Memory B cell (primary cell): ENCODE measurements around the gene MMP21.

ENCODE experiments used
- ATAC-seq: fragments of 150-1000 bp; cut with Tn5 transposase; 2 replicates; pipeline ENCODE4 v1.10.0; 2021; ENCODE audit warnings: low read depth, mild to moderate bottlenecking, moderate library complexity
- DNase-seq, 2 donors: peaks; one replicate each; pipeline ENCODE4 v3.0.0; 2022; ENCODE audit warnings: low spot score in 2 of 2
- H3K27ac Mint-ChIP-seq: one replicate; pipeline ENCODE4 v1.8.0; 2022; ENCODE audit warnings: mild to moderate bottlenecking, moderate library complexity, mixed read lengths
- H3K27me3 Mint-ChIP-seq: one replicate; pipeline ENCODE4 v1.8.0; 2022; ENCODE audit warnings: mixed read lengths
- H3K36me3 Mint-ChIP-seq: one replicate; pipeline ENCODE4 v1.8.0; 2022; ENCODE audit warnings: mild to moderate bottlenecking, mixed read lengths
- H3K4me1 Mint-ChIP-seq: one replicate; pipeline ENCODE4 v1.8.0; 2022; ENCODE audit warnings: mixed read lengths
- H3K4me3 Mint-ChIP-seq: one replicate; pipeline ENCODE4 v1.8.0; 2022; ENCODE audit warnings: mild to moderate bottlenecking, moderate library complexity, mixed read lengths
- H3K9me3 Mint-ChIP-seq: one replicate; pipeline ENCODE4 v1.8.0; 2022; ENCODE audit warnings: mixed read lengths

MMP21 gene

DNA sequence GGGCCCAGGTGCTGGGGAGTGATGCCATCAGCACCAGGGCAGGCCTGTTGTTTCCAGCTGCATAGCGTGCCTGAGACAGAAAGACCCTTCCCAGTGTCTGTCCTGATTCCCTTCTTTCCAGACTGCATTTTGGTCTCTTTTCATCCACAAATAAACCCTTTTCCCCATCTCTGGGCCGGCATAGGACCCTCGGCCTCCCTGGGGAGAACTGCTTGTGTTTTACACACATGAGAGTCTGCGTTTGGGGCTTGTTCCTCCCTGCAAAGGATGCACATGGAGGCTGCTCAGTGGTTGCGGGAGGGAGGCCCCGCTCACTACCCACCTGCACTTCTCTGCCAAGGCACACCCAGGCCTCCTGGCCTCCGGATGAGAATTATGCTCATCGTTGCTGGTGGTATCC is 5.8 kb upstream of the MMP21 start:
- DNase-seq (no peak), ATAC-seq (no peak)
- H3K4me1 Mint-ChIP-seq = peaks cover 2% of the 10 kb centered on the region
- H3K36me3 Mint-ChIP-seq = no peaks in the 10 kb centered on the region
- H3K27me3 Mint-ChIP-seq = peaks cover 2% of the 10 kb centered on the region
- H3K4me3 Mint-ChIP-seq = no peak overlapping the region
- H3K9me3 Mint-ChIP-seq = peaks cover 2% of the 10 kb centered on the region
- H3K27ac Mint-ChIP-seq = no peak overlapping the region

DNA sequence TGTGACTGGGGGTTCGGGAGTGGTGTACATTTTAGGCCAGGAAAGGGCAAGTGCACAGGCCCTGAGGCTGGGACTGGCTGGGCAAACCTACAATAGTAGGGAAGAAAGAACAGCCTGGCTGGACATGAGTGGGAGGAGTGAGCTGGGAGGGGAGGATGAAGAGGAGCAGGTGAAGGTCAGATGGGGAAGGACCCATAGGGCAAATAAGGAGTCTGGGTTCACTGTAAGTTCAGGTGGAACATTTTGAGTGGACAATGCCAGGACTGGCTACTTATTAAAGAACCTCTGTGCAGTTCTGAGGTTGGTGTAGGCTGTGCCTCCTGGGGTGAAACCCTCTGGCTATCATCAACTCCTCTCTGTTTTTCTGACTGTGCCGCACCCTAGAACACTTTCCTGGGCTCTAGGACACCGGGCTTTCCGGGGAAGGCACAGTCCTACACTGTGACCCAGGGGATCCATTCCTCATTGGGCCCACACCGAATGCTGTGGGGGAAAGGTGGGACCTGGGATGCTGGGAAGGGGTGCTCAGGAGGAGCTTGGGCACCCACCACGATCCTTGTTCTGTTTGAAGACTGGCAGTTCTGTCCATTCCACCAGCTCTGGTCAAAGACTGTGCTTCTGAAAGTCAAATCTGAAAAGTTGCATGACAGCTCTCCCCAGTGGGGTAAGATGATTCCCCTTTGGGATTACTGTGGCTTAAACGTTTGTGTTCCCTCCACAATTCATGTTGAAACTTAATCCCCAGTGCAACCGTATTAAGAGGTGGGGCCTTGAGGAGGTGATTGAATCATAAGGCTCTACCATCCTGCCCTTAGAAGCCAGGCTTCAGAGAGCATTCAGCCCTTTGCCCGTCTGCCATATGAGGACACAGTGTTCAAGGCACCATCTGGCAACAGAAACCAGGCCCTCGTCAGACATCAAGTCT is 4.0 kb upstream of the MMP21 start:
- H3K27ac Mint-ChIP-seq = no peak overlapping the region
- H3K4me1 Mint-ChIP-seq = no peaks in the 10 kb centered on the region
- H3K4me3 Mint-ChIP-seq = no peak overlapping the region
- H3K9me3 Mint-ChIP-seq = peaks cover 2% of the 10 kb centered on the region
- no peak for DNase-seq
- H3K27me3 Mint-ChIP-seq = peaks cover 3% of the 10 kb centered on the region
- ATAC-seq = no peak
- H3K36me3 Mint-ChIP-seq = no peaks in the 10 kb centered on the region

DNA sequence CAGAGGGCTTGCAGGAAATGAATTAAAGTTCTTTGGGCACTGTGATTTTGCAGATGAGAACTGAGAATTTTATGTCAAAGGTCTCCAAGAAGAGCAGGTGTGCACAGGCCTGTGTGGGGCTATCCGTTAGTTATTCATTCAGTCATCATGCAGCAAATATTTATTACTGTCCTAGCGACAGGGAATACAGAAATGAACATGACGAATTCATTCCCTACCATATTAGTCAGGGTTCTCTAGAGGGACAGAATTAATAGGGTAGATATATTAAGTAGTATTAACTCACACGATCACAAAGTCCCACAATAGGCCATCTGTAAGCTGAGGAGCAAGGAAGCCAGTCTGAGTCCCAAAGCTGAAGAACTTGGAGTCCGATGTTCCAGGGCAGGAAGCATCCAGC is 2.9 kb upstream of the MMP21 start:
- H3K4me1 Mint-ChIP-seq = no peaks in the 10 kb centered on the region
- no peak for DNase-seq
- peaks cover 6% of the 10 kb centered on the region for H3K27me3 Mint-ChIP-seq
- H3K27ac Mint-ChIP-seq = no peak overlapping the region
- H3K36me3 Mint-ChIP-seq = no peaks in the 10 kb centered on the region
- ATAC-seq = no peak
- H3K4me3 Mint-ChIP-seq = no peak overlapping the region
- peaks cover 3% of the 10 kb centered on the region for H3K9me3 Mint-ChIP-seq

DNA sequence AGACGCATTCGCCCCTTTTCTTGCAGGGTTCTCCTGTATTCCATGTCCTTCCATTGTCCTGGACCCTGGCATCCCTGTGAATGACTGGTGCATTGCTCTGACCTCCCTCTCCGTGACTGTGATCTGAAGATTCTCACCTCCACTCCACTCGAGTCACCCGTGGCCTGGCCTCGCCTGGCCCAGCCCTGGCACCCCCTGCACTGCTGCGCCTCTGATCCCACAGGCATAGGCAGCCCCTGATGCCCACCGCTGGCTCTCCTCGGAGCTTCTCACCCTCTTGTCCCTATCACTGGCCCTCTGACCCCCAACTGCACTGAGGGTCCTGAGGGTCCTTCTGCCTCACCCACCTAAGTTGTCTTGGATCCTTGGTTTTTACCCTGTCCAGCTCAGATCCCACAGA is 2.2 kb upstream of the MMP21 start:
- Mint-ChIP-seq H3K36me3 (no peaks in the 10 kb centered on the region), H3K4me3 (no peak overlapping the region), H3K27me3 (peaks cover 6% of the 10 kb centered on the region)

DNA sequence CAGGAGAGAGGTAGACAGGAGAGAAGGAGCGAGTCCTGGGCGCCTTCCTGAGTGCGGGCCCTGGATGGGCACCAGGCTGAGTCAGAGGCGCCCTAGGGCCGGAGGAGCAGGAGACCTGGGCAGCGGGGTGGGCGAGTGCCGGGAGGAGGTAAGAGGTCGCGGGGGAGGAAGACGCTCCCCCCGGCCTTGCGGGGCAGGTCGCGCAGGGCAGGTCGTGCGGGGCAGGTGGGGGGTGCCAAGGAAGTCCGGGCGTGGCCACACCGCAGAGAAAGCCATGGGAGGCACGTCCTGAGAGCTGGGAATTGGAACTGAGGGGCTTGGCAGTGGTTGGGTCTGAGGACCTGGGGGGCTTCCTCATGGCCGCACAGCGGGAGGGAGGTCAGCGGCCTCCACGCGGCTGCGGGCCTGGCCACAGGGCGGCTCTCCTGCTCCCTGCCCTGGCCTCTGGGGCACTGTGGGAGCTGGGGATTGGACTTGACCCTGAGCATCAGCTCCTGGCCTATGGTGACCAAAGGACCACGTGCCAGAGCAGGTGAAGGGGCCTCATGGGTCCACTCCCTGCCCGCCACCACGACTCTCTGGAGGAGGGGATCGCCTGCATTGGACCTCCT is 935 bp downstream of the MMP21 start:
- ATAC-seq = no peak
- no peaks in the 10 kb centered on the region for H3K36me3 Mint-ChIP-seq
- H3K27me3 Mint-ChIP-seq = peaks cover 6% of the 10 kb centered on the region
- H3K9me3 Mint-ChIP-seq = peaks cover 1% of the 10 kb centered on the region
- H3K4me3 Mint-ChIP-seq = no peak overlapping the region
- DNase-seq = no peak
- H3K4me1 Mint-ChIP-seq = no peaks in the 10 kb centered on the region
- H3K27ac Mint-ChIP-seq = no peak overlapping the region

More for the DNA sequence above, 2.2 kb upstream of the MMP21 start:
- no peak overlapping the region for H3K27ac Mint-ChIP-seq
- H3K4me1 Mint-ChIP-seq = no peaks in the 10 kb centered on the region
- ATAC-seq (no peak), DNase-seq (no peak)
- H3K9me3 Mint-ChIP-seq = peaks cover 3% of the 10 kb centered on the region

DNA sequence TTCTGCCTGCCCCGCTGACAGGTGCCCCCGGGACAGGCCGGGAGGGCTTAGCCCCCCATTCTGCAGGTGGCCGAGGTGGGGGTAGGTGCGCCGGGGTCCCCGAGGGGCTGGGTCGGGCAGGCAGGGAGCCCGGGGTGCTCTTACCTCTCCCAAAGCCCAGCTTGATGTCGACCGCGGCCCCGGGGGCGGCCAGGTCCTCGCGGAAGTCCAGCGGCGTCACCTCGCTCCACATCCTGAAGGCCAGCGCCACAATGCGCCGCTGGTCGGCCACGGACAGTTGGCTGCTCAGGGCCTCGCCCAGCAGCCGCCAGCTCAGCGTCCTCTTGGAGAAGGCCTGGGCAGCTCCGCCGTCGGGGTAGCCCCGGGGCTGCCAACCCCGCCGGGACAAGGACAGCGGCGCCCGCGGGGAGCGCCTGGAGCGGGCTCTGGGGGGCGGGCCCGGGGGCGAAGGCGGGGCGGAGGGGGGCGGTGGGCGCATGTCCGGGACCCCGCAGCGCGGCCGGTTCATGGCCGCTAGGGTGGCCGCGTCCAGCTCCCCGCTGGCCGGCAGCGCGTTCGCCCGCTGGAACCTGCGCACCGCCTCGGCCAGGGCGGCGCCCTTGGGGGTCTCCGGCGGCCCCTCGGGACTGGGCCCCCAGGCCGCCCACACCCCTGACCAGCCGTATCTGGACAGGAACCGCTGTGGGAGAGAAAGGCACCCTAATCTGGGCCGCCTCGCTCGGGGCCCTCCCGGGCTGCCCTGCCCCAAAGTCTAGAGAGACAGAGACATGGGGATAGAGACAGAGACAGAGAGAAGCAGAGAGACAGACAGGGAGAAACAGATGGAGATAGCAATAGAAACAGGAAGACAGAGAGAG is 1.7 kb downstream of the MMP21 start:
- H3K27me3 Mint-ChIP-seq = peaks cover 6% of the 10 kb centered on the region
- H3K27ac Mint-ChIP-seq = no peak overlapping the region

DNA sequence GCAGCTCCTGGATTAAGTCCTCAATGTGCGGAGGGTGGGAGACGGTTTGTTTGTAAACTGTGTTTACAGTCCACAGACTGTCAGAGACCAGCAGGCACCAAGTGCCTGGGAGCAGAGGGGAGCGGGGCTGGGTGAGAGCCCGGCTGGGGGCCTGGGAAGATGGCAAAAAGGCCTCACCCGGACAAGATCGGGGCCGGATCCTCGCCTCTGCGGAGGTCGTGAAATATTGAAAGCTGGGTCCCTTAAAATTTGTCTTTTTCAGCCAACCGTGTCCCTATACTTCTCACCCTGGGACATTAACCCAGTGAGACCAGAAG is 2.8 kb downstream of the MMP21 start:
- H3K9me3 Mint-ChIP-seq = peaks cover 1% of the 10 kb centered on the region
- ATAC-seq (no peak), DNase-seq (no peak)
- H3K4me3 Mint-ChIP-seq = no peak overlapping the region
- H3K27me3 Mint-ChIP-seq = peaks cover 4% of the 10 kb centered on the region
- H3K36me3 Mint-ChIP-seq = no peaks in the 10 kb centered on the region
- no peak overlapping the region for H3K27ac Mint-ChIP-seq
- no peaks in the 10 kb centered on the region for H3K4me1 Mint-ChIP-seq

More for the DNA sequence above, 1.7 kb downstream of the MMP21 start:
- DNase-seq (no peak), ATAC-seq (no peak)
- Mint-ChIP-seq H3K9me3 (peaks cover 1% of the 10 kb centered on the region), H3K4me1 (no peaks in the 10 kb centered on the region), H3K4me3 (no peak overlapping the region), H3K36me3 (no peaks in the 10 kb centered on the region)

DNA sequence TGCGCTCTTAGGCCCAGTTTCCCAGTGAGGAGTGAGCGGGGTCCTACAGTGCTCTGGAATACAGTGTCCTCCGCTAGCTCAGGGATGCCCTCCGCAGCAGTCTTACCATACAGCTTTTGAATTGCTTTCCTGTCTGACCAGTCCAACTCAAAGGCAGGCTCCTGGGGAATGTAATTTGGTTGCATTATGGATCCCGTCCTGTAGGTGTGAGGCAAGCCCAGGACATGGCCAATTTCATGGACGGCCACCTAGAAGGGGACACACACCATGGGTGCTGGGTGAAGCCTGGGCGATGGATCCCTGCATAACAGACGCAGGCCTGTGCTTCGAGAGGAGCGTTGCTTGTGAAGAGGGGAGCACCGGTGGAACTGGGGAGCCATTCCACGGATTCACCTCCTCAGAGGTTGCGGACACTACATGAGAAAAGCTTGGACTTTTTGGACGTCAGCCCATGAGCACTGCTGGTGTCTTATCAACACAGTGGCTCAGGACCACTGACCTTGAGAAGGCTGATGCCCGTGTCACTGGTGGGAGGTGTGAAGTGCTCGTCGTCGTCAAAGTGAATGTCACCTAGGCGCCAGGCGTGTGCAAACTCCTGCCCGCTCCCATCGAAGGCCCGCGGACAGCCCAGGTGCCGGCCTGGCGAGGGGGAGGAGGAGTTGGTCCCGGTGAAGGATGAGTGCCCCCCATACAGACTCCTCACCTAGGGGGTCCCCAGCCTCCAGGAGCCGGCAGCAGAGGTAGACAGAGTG is 3.3 kb downstream of the MMP21 start:
- ATAC-seq (no peak), DNase-seq (no peak)
- H3K36me3 Mint-ChIP-seq = no peaks in the 10 kb centered on the region
- H3K27ac Mint-ChIP-seq = no peak overlapping the region
- peaks cover 1% of the 10 kb centered on the region for H3K9me3 Mint-ChIP-seq
- no peak overlapping the region for H3K4me3 Mint-ChIP-seq
- peaks cover 4% of the 10 kb centered on the region for H3K27me3 Mint-ChIP-seq
- no peaks in the 10 kb centered on the region for H3K4me1 Mint-ChIP-seq

DNA sequence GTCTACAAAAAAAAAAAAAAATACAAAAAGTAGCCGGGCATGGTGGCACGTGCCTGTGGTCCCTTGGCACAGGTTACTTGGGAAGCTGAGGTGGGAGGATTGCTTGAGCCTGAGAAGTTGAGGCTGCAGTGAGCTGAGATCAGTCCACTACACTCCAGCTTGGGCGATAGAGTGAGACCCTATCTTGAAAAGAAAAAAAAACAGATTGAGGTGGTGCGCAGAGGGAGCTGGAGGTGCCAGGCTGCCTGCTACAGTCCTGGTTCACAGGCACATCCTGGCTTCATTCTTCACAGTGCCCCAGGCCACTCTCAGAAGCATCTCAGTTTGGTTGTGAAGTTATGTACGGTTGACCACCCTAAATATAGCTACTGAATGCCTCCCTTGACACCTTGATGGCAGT is 4.8 kb downstream of the MMP21 start:
- DNase-seq (no peak), ATAC-seq (no peak)
- H3K4me1 Mint-ChIP-seq = no peaks in the 10 kb centered on the region
- peaks cover 1% of the 10 kb centered on the region for H3K9me3 Mint-ChIP-seq
- H3K27me3 Mint-ChIP-seq = peaks cover 4% of the 10 kb centered on the region
- peaks cover 8% of the 10 kb centered on the region for H3K36me3 Mint-ChIP-seq
- H3K27ac Mint-ChIP-seq = no peak overlapping the region
- no peak overlapping the region for H3K4me3 Mint-ChIP-seq

DNA sequence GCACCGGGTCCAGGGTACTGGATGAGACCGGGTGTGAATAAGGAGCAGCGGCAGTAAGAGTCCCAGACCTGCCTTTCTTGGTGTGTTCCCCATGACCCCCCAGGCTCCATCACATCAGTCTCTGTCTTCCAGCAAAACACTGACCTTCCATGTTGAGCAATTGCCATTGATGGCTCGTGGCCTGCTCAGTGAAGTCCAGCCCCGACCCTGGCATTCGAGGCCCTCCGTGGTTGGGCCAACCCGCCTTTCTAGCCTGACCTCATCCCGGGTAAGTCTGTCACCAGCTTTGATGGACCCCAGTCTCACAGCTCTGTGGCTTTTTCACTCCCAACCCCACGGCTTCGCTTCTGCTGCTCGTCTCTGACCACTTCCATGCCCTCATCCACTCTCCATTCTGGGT is 6.4 kb downstream of the MMP21 start:
- Mint-ChIP-seq H3K4me1 (no peaks in the 10 kb centered on the region), H3K9me3 (no peaks in the 10 kb centered on the region), H3K27me3 (no peaks in the 10 kb centered on the region), H3K36me3 (peaks cover 17% of the 10 kb centered on the region), H3K27ac (no peak overlapping the region), H3K4me3 (no peak overlapping the region)
- ATAC-seq = no peak
- no peak for DNase-seq

DNA sequence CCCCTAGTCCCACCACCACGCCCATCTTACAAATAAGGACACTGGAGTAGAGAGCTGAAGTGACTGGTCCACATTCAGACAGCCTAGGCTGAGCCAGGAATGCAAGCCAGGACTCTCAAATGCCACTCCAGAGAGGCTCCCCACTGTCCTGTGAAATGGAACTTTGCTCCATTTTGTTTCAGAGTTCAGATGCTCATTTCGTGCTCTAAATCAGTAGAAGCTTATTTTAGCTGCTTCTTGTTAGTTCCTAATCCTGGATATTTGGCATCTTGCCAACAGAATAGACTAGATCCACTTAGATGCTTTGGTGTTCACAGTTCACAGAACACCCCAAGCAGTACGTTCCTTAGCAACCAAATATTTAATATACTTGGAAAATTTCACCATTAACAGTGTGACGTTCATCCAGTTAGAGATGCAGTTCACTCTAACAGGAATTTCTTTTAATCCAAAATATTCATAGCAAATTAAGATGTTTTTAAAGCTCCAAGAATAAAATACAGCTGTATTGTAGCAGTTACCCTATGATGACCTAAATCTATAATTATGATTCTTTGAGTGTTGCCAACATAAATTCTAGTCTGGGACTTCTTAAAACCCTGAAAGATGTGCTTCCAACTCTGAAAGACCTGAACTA is 7.3 kb downstream of the MMP21 start:
- H3K4me1 Mint-ChIP-seq = no peaks in the 10 kb centered on the region
- H3K9me3 Mint-ChIP-seq = no peaks in the 10 kb centered on the region
- no peaks in the 10 kb centered on the region for H3K27me3 Mint-ChIP-seq
- no peak overlapping the region for H3K4me3 Mint-ChIP-seq
- no peak for DNase-seq
- no peak for ATAC-seq
- H3K27ac Mint-ChIP-seq = no peak overlapping the region
- H3K36me3 Mint-ChIP-seq = peaks cover 19% of the 10 kb centered on the region

DNA sequence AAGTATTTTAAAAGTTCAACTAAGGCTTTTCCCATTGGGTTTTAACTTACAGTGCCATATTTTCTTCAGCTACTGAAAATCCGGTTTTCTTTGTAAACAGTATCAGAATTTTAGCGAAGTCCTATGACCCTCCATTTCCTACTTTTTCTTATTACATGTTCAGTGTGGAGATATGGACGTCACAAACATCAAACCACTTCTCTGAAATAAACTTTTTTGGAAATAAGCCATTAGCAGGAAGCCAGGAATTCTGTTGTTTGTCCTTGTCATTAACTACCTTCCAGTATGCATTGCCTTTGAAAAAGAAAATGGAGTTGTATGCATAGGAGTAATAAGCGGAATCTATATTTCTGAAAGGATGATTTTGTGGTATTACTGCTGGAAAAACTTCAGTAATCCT is 9.1 kb downstream of the MMP21 start:
- Mint-ChIP-seq H3K27ac (no peak overlapping the region), H3K9me3 (no peaks in the 10 kb centered on the region), H3K27me3 (no peaks in the 10 kb centered on the region), H3K4me3 (no peak overlapping the region), H3K36me3 (peaks cover 25% of the 10 kb centered on the region), H3K4me1 (no peaks in the 10 kb centered on the region)
- no peak for DNase-seq
- ATAC-seq = no peak

DNA sequence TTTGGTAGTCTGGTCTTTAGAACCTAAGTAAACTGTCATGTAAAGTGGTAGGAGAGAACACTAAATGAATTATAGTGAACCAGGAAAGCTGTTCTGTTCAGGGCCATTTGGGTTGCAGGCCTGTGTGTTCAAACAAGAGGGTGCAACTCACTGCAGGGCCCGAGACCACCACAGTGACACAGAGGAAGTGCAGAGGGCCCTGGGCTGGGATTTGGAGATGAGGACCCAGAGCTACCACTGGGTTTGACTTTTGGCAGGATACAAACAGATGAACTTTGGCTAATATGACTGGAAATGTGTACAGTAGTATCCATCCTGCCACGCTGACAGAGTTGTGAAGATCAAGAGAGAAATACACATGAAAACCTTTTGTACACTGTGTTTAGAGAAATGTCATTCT is 9.8 kb downstream of the MMP21 start:
- Mint-ChIP-seq H3K27me3 (no peaks in the 10 kb centered on the region), H3K9me3 (no peaks in the 10 kb centered on the region), H3K4me1 (no peaks in the 10 kb centered on the region), H3K36me3 (peaks cover 29% of the 10 kb centered on the region), H3K4me3 (no peak overlapping the region), H3K27ac (peak overlapping the region; percentile 19)
- ATAC-seq (no peak), DNase-seq (no peak)
